C4-2B (cell line): ENCODE measurements around the gene WNT5B.
A peak's percentile ranks its signal among the peaks of the same experiment; 100 is the strongest.

Source experiments
- CTCF ChIP-seq: fragments of 450-650 bp; conservative IDR thresholded peaks from 2 replicates; pipeline ENCODE4 v1.5.1; 2017; ENCODE audit warnings: mild to moderate bottlenecking
- ZFX ChIP-seq: fragments of 450-650 bp; IDR thresholded peaks from 2 replicates; pipeline ENCODE4 v1.6.1; 2017

GRCh38 chr12:1594006-1594260, 35.1 kb upstream of the WNT5B start:
- no peak; the same call in 1 of the 2 replicates for TF ChIP-seq CTCF
- TF ChIP-seq ZFX: peak; percentile 50; the same call in 1 of the 2 replicates
